GM19395 (cell line): ENCODE data around the gene DDAH2.
A peak's percentile ranks its signal among the peaks of the same experiment; 100 is the strongest.

Experiments used
- ATAC-seq: cut with Tn5 transposase; IDR thresholded peaks from one replicate; pipeline ENCODE4 v1.9.1; 2021; ENCODE audit warnings: mild to moderate bottlenecking, moderate library complexity; ENCODE audit not compliant: unreplicated experiment

DDAH2 gene

GRCh38 chr6:31733734-31734133, 4.6 kb upstream of the DDAH2 start:
- no peak for ATAC-seq

- no peak for ATAC-seq
Measured at GRCh38 chr6:31732029-31732428, 2.9 kb upstream of the DDAH2 start.

- ATAC-seq, result no peak
Measured at GRCh38 chr6:31730631-31731086, 1.6 kb upstream of the DDAH2 start.

GRCh38 chr6:31729979-31730630, 1.0 kb upstream of the DDAH2 start:
- peak; percentile 39 for ATAC-seq

- ATAC-seq, result peak; percentile 54
Measured at GRCh38 chr6:31729515-31729978, 448 bp upstream of the DDAH2 start.

- ATAC-seq, result no peak
Measured at GRCh38 chr6:31727717-31728671, 1.1 kb downstream of the DDAH2 start.

GRCh38 chr6:31727034-31727716, 1.9 kb downstream of the DDAH2 start:
- no peak for ATAC-seq

GRCh38 chr6:31725502-31726350, 3.4 kb downstream of the DDAH2 start:
- no peak for ATAC-seq

- ATAC-seq, result no peak
Measured at GRCh38 chr6:31723980-31724691, 5.0 kb downstream of the DDAH2 start.

- no peak for ATAC-seq
Measured at GRCh38 chr6:31723245-31723979, 5.7 kb downstream of the DDAH2 start, which contains the start of gene MPIG6B. Gene MPIG6B, plus strand, starts transcription at chr6:31723373. Its CDS starts 11 bp downstream, at chr6:31723384.

- no peak for ATAC-seq
Measured at GRCh38 chr6:31722173-31722572, 6.9 kb downstream of the DDAH2 start.

GRCh38 chr6:31721351-31722020, 7.6 kb downstream of the DDAH2 start, which contains the start of gene LY6G6C:
Gene LY6G6C, minus strand, starts transcription at chr6:31721746. Its CDS starts 67 bp downstream, at chr6:31721679.
- no peak for ATAC-seq

- ATAC-seq, result no peak
Measured at GRCh38 chr6:31720196-31720770, 8.8 kb downstream of the DDAH2 start.

- no peak for ATAC-seq
Measured at GRCh38 chr6:31719001-31719400, 10.1 kb downstream of the DDAH2 start.

- no peak for ATAC-seq
Measured at GRCh38 chr6:31718265-31718664, 10.8 kb downstream of the DDAH2 start.

GRCh38 chr6:31717499-31718222, 11.4 kb downstream of the DDAH2 start:
- no peak for ATAC-seq
